ENCODE results near the gene NRTN.

GRCh38 chr19:5774921-5775320 is 29.9 kb upstream of the NRTN start:
- TF ChIP-seq CTCF (IDR thresholded peaks at IDR 0.05; ENCODE audit: extremely low read depth in 1 of 2, insufficient read depth in 1 of 2, low read depth in 1 of 2, low read length in 2 of 2) (no peak), MAX (IDR thresholded peaks at IDR 0.05; ENCODE audit: insufficient read depth, insufficient read length) (no peak), FOS (IDR thresholded peaks at IDR 0.05; ENCODE audit: borderline replicate concordance, insufficient read depth, low read length) (no peak), POLR2AphosphoS5 (IDR thresholded peaks at IDR 0.05; ENCODE audit: insufficient read depth, low read depth, low read length) (no peak), EZH2 (IDR thresholded peaks at IDR 0.05; ENCODE audit: borderline replicate concordance, low read depth, low read length, severe bottlenecking) (no peak), POLR2A (IDR thresholded peaks at IDR 0.05; ENCODE audit: low read depth, low read length) (no peak), MYC (IDR thresholded peaks at IDR 0.05; ENCODE audit: low read depth, low read length) (no peak), JUN (IDR thresholded peaks at IDR 0.05; ENCODE audit: borderline replicate concordance, insufficient read depth, insufficient read length, low read depth) (no peak), GATA2 (IDR thresholded peaks at IDR 0.05; ENCODE audit: insufficient read depth, insufficient read length, low read depth, low read length) (no peak)

Measured in endothelial cell of umbilical vein (primary cell).